Body of pancreas (tissue), 4 donors: Measurements from ENCODE around the gene EXOC5. TPM values are rescaled to one million over a fixed set of nuclear protein-coding genes. Genes with fewer than 3 reads are reported as not detected.

Experiments
- ATAC-seq: fragments of 150-250 bp; one replicate; pipeline ENCODE4 v1.9.1; 2016
- DNase-seq, 4 donors: peaks; one replicate each; pipeline ENCODE4 v3.0.0-alpha.2; 2019
- H3K27ac ChIP-seq, 4 donors: fragments of 200-600 bp; sonication (generic); 1 replicate in 3 of 4; 2 replicates in 1 of 4; pipeline versions ENCODE4 v1.5.1 to v1.6.1; 2016 to 2019; ENCODE audit warnings: mild to moderate bottlenecking in 1 of 4, mixed read lengths in 1 of 4, moderate library complexity in 1 of 4
- H3K27me3 ChIP-seq, 2 donors: fragments of 200-600 bp; sonication (generic); one replicate each; pipeline ENCODE4 v1.6.0; 2016; ENCODE audit warnings: mild to moderate bottlenecking in 1 of 2
- H3K36me3 ChIP-seq, 2 donors: fragments of 200-600 bp; sonication (generic); replicated peaks in 1 of 2; 2 replicates each; pipeline ENCODE4 v1.5.1; 2016; ENCODE audit warnings: low read depth in 2 of 2; ENCODE audit not compliant: insufficient read depth in 1 of 2
- H3K4me1 ChIP-seq: fragments of 200-600 bp; sonication (generic); one replicate; pipeline ENCODE4 v1.6.0; 2016
- H3K4me3 ChIP-seq, 2 donors: fragments of 200-600 bp; sonication (generic); 1 replicate in 1 of 2; 2 replicates in 1 of 2; pipeline ENCODE4 v1.5.1; 2016 to 2019
- H3K9me3 ChIP-seq, 3 donors: fragments of 200-600 bp; sonication (generic); 1 replicate in 2 of 3; 2 replicates in 1 of 3; pipeline ENCODE4 v1.5.1; 2016
- CTCF ChIP-seq, 7 experiments: fragments of 450-650 bp in 4 of 7; fragments of 200-600 bp in 3 of 7; sonication (generic) in 3 of 7; IDR thresholded peaks; one replicate each; pipeline ENCODE4 v1.5.1; 2016 to 2019; ENCODE audit warnings: antibody characterized with exemption in 7 of 7
- POLR2A ChIP-seq, 3 donors: fragments of 450-650 bp; IDR thresholded peaks; one replicate each; pipeline ENCODE4 v1.6.1; 2016; ENCODE audit warnings: antibody characterized with exemption in 3 of 3, mild to moderate bottlenecking in 2 of 3
- WGBS, 2 donors: methylation state at CpG; one replicate each; pipeline ENCODE4 v1.1.5; 2017; 5-methylcytosine and 5-hydroxymethylcytosine counted together
- intact Hi-C: fragments of 100-400 bp; cut with DNase I; formaldehyde crosslinking; loops from one replicate; pipeline ENCODE4 v1.15.1; 2023
- total RNA-seq, 2 donors: library from RNA; depleted of rRNA; stranded (reverse); fragments of >200 nt; gene quantifications; one replicate each; pipeline ENCODE4 v1.1.0, GENCODE V29; 2016

The EXOC5 gene
- total RNA-seq: 10 to 100 TPM; 16.3 to 19.4 TPM

GRCh38 chr14:57268161-57269069 is at the start of gene EXOC5, which contains the start of gene AP5M1:
EXOC5 (minus strand) TSS chr14:57268905; CDS start chr14:57268648, 257 bp downstream.
AP5M1 (plus strand) TSS chr14:57268971; CDS start chr14:57269315, 344 bp downstream.
- 0 to 1% methylated on average over 44 to 71 of the region's 76 CpGs for WGBS, 2 donors
- ATAC-seq: peak; percentile 96
- Histone ChIP-seq H3K27me3 (no peaks in the 10 kb centered on the region), H3K4me3 (peak within 1 kb of the TSS; percentile 91), H3K27ac (peak within 1 kb of the TSS; percentile 82 to 97 (median 88)), H3K36me3 (no peaks in the 10 kb centered on the region), H3K4me1 (peaks cover 45% of the 10 kb centered on the region), H3K9me3 (no peaks in the 10 kb centered on the region)
- intact Hi-C loops: loop anchor here (10.0 kb wide), 1 partner anchor 694 kb away; the partner anchor contains the start of gene TMEM260
- TF ChIP-seq CTCF (IDR thresholded peaks at IDR 0.05) (peak in 3 of 7 experiments; percentile 5 to 19 (median 18)), POLR2A (IDR thresholded peaks at IDR 0.05) (peak; percentile 62 to 78 (median 77))
- DNase-seq: peak; percentile 89 to 95 (median 92)

- intact Hi-C loops: loop anchor here (10.0 kb wide), 1 partner anchor 823 kb away; no protein-coding TSS in a partner anchor
- Histone ChIP-seq H3K27ac (no peak overlapping the region), H3K27me3 (no peaks in the 10 kb centered on the region), H3K4me3 (no peak overlapping the region), H3K4me1 (no peaks in the 10 kb centered on the region), H3K36me3 (no peaks in the 10 kb centered on the region), H3K9me3 (no peaks in the 10 kb centered on the region)
- peak; percentile 67 to 93 (median 76) for TF ChIP-seq CTCF (IDR thresholded peaks at IDR 0.05)
- no peak for TF ChIP-seq POLR2A (IDR thresholded peaks at IDR 0.05)
- DNase-seq: peak; percentile 77 to 80 (median 78)
- peak; percentile 67 for ATAC-seq
- 0 to 1% methylated on average over 3 of the region's 3 CpGs for WGBS, 2 donors
Measured at GRCh38 chr14:57317248-57317833, 48.6 kb upstream of the EXOC5 start.

- no peaks in the 10 kb centered on the region for H3K4me1 ChIP-seq
- DNase-seq (no peak), ATAC-seq (no peak)
- H3K27ac ChIP-seq: no peak overlapping the region
- H3K9me3 ChIP-seq: no peaks in the 10 kb centered on the region
- H3K36me3 ChIP-seq: no peaks in the 10 kb centered on the region
- TF ChIP-seq POLR2A (IDR thresholded peaks at IDR 0.05) (no peak), CTCF (IDR thresholded peaks at IDR 0.05) (no peak)
- no peaks in the 10 kb centered on the region for H3K27me3 ChIP-seq
- 60 to 70% methylated on average over 7 of the region's 7 CpGs for WGBS, 2 donors
- intact Hi-C loops: loop anchor here (10.0 kb wide), 1 partner anchor 820 kb away; no protein-coding TSS in a partner anchor
- no peak overlapping the region for H3K4me3 ChIP-seq
Measured at GRCh38 chr14:57314396-57315089, 45.8 kb upstream of the EXOC5 start.

GRCh38 chr14:57302883-57303282 is 34.2 kb upstream of the EXOC5 start:
- Histone ChIP-seq H3K36me3 (no peaks in the 10 kb centered on the region), H3K27me3 (no peaks in the 10 kb centered on the region), H3K27ac (no peak overlapping the region), H3K4me3 (no peak overlapping the region), H3K4me1 (no peaks in the 10 kb centered on the region), H3K9me3 (no peaks in the 10 kb centered on the region)
- DNase-seq (no peak), ATAC-seq (no peak)
- intact Hi-C loops: no loop called here
- WGBS, 2 donors: 64 to 72% methylated on average over 5 of the region's 5 CpGs
- TF ChIP-seq POLR2A (IDR thresholded peaks at IDR 0.05) (no peak), CTCF (IDR thresholded peaks at IDR 0.05) (no peak)
